Stimulated activated CD4-positive, alpha-beta T cell treated with anti-CD3 and anti-CD28 coated beads, TNF-alpha, amount 100 ng/mL, for 4 hours (primary cell): Measurements from ENCODE around the gene PTBP3.

ENCODE experiments used
- DNase-seq, 3 experiments: peaks; one replicate each; pipeline ENCODE4 v3.0.0-alpha.2; 2020; ENCODE audit warnings: low read depth in 3 of 3

PTBP3 gene

DNA sequence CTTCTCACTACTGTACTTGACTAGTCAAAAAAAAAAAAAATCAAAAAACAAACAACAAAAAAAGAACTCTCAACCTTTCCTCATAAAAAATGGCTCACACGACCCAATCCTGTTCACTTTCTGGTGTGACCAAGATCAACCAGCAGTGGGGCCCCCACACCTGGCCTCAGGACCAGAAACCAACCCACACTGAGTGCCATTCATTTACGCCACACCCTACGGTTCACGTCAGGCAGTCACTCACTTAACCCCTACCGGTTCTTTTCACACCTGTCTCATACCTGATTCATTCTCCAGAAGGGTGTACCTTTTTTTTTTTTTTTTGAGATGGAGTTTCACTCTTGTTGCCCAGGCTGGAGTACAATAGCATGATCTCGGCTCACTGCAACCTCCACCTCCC is 164.1 kb downstream of the PTBP3 start:
- no peak for DNase-seq

DNA sequence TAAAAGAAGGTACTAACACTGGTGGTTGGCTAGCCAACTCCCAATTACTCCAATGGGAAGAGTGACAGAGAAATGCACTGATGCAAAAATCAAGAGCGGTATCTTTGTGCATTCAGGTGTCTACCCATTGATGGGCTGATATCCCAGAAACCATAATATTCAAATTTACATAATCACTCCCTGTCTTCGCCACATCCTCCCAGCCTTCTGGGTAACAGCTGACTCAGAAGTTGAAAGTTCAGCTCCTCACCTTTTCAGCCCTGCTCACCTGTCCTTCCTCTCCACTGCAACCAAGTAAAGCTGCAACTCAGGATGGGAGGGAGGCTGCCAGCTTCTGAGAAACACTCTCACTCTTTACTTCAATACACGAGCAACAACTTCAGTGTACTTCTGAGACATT is 165.2 kb downstream of the PTBP3 start:
- DNase-seq: no peak
